NCI-H526 (cell line): ENCODE data around the gene CEP68.
"Not testable (repeated sequence)": the region's sequence is repeated elsewhere in the genome, so short reads cannot be mapped to it uniquely, and the experiment has no call there.

Source experiments
- DNase-seq, 2 experiments: peaks; one replicate each; lab custom pipeline; 2025; lab: John Stamatoyannopoulos, UW

Gene CEP68

GRCh38 chr2:65079017-65079416 lies 22.8 kb downstream of the CEP68 start:
- no peak for DNase-seq

GRCh38 chr2:65081232-65081685 lies 25.0 kb downstream of the CEP68 start:
- DNase-seq, result no peak

GRCh38 chr2:65085148-65085547 lies 28.9 kb downstream of the CEP68 start:
- no peak for DNase-seq

GRCh38 chr2:65092791-65093190 lies 36.6 kb downstream of the CEP68 start:
- no peak for DNase-seq

GRCh38 chr2:65093211-65093610 lies 37.0 kb downstream of the CEP68 start:
- no peak for DNase-seq

GRCh38 chr2:65096948-65097347 lies 40.7 kb downstream of the CEP68 start:
- no peak for DNase-seq

- no peak for DNase-seq
Observed at GRCh38 chr2:65097844-65098243, 41.6 kb downstream of the CEP68 start.

- DNase-seq, result no peak
Observed at GRCh38 chr2:65098741-65099140, 42.5 kb downstream of the CEP68 start.

- DNase-seq, result no peak
Observed at GRCh38 chr2:65101071-65101470, 44.9 kb downstream of the CEP68 start.

- no peak for DNase-seq
Observed at GRCh38 chr2:65103013-65103715, 46.9 kb downstream of the CEP68 start.

GRCh38 chr2:65107530-65107929 lies 51.3 kb downstream of the CEP68 start:
- no peak for DNase-seq

- DNase-seq, result no peak
Observed at GRCh38 chr2:65108780-65109179, 52.6 kb downstream of the CEP68 start.

GRCh38 chr2:65112633-65113032 lies 56.4 kb downstream of the CEP68 start:
- no peak for DNase-seq

- no peak for DNase-seq
Observed at GRCh38 chr2:65113229-65113628, 57.0 kb downstream of the CEP68 start.

GRCh38 chr2:65113816-65114215 lies 57.6 kb downstream of the CEP68 start:
- DNase-seq, result no peak

- no peak for DNase-seq
Observed at GRCh38 chr2:65114921-65115320, 58.7 kb downstream of the CEP68 start.

- DNase-seq, result no peak
Observed at GRCh38 chr2:65116645-65117044, 60.4 kb downstream of the CEP68 start.

GRCh38 chr2:65120990-65121693 lies 64.9 kb downstream of the CEP68 start:
- no peak for DNase-seq

GRCh38 chr2:65122313-65122712 lies 66.1 kb downstream of the CEP68 start:
- no peak for DNase-seq

GRCh38 chr2:65125457-65125856 lies 69.2 kb downstream of the CEP68 start:
- not testable (repeated sequence) for DNase-seq

GRCh38 chr2:65128297-65129190 lies 72.3 kb downstream of the CEP68 start:
- DNase-seq, result no peak

GRCh38 chr2:65129286-65129825 lies 73.1 kb downstream of the CEP68 start:
- peak in 1 of 2 experiments; percentile 62 for DNase-seq
